SH-SY5Y (cell line): ENCODE data around the gene AHRR.

Experiments used
- GATA2 ChIP-seq: IDR thresholded peaks from 2 replicates; pipeline ENCODE4 v1.6.1; 2011; ENCODE audit warnings: mild to moderate bottlenecking, low read depth, low read length
- GATA3 ChIP-seq: IDR thresholded peaks from 2 replicates; pipeline ENCODE4 v1.6.1; 2011; ENCODE audit warnings: low read depth, mild to moderate bottlenecking, low read length, moderate library complexity

GRCh38 chr5:421901-422300 is 100.4 kb downstream of the AHRR start:
- no peak for TF ChIP-seq GATA2
- TF ChIP-seq GATA3 = no peak
